ENCODE data around the gene UNCX. TPM values are rescaled to one million over a fixed set of nuclear protein-coding genes. Genes with fewer than 3 reads are reported as not detected.

The UNCX gene
- total RNA-seq, 6 experiments from 2014 or later: not detected

GRCh38 chr7:1284743-1285458, 52.2 kb downstream of the UNCX start:
- TF ChIP-seq CTCF (IDR thresholded peaks at IDR 0.05) (no peak), POLR2A (IDR thresholded peaks at IDR 0.05) (no peak)
- Histone ChIP-seq H3K9me3 (no peaks in the 10 kb centered on the region), H3K27ac (no peak overlapping the region), H3K4me1 (no peaks in the 10 kb centered on the region), H3K27me3 (no peaks in the 10 kb centered on the region), H3K36me3 (no peaks in the 10 kb centered on the region), H3K4me3 (no peak overlapping the region)
- WGBS (ENCODE audit: insufficient coverage, low coverage, low lambda C conversion rate, missing lambda C conversion rate): 0% methylated on average over 1 of the region's 20 CpGs
- intact Hi-C loops (cut with DNase I): no loop called here
- ATAC-seq (no peak), DNase-seq (peak in 2 of 3 donors; percentile 6 to 44)

- Histone ChIP-seq H3K27me3 (no peaks in the 10 kb centered on the region), H3K4me3 (no peak overlapping the region), H3K4me1 (peaks cover 0 to 5% (median 0%) of the 10 kb centered on the region in 4 donors), H3K36me3 (no peaks in the 10 kb centered on the region), H3K9me3 (no peaks in the 10 kb centered on the region), H3K27ac (no peak overlapping the region)
- peak in 2 of 3 donors; percentile 12 to 49 for DNase-seq
- no peak for TF ChIP-seq CTCF (IDR thresholded peaks at IDR 0.05)
- ATAC-seq: no peak
- intact Hi-C loops (cut with DNase I): no loop called here
- WGBS (ENCODE audit: insufficient coverage, low coverage, low lambda C conversion rate, missing lambda C conversion rate): 67% methylated on average over 16 of the region's 39 CpGs
These were observed 53.1 kb downstream of the UNCX start for GRCh38 chr7:1285556-1286301.

Other genes starting within 250 kb of the UNCX start
- gene CYP2W1, start 249.7 kb upstream of the UNCX start, total RNA-seq: not detected
- gene GPR146, start 188.3 kb upstream of the UNCX start, total RNA-seq: 10 to 100 TPM; 13.3 to 45.3 (median 22.8) TPM
- gene GPER1, start 144.8 kb upstream of the UNCX start, total RNA-seq: 10 to 100 TPM in 4 of 6 experiments, 1 to 10 TPM in 2; 7.0 to 26.4 (median 11.9) TPM
- 10 to 100 TPM; 24.3 to 43.1 (median 31.8) TPM for gene ZFAND2A, start 72.7 kb upstream of the UNCX start, total RNA-seq
- 10 to 100 TPM in 5 of 6 experiments, 1 to 10 TPM in 1; 8.2 to 23.8 (median 13.6) TPM for gene MICALL2, start 226.6 kb downstream of the UNCX start, total RNA-seq